WERI-Rb-1 (cell line): ENCODE measurements around the gene ANKRD12.

Source experiments
- DNase-seq: peaks from one replicate; pipeline ENCODE4 v3.0.0-alpha.2; 2020
- H3K27ac ChIP-seq: fragments of 250-450 bp; sonication (Bioruptor Pico); 2 replicates; pipeline ENCODE4 v1.5.1; 2020; ENCODE audit warnings: mild to moderate bottlenecking, moderate library complexity
- H3K27me3 ChIP-seq: fragments of 250-450 bp; sonication (Bioruptor Pico); 2 replicates; pipeline ENCODE4 v1.5.1; 2021; ENCODE audit warnings: mild to moderate bottlenecking, low read depth, moderate library complexity; ENCODE audit not compliant: insufficient read depth, severe bottlenecking
- H3K36me3 ChIP-seq: fragments of 250-450 bp; sonication (Bioruptor Pico); 2 replicates; pipeline ENCODE4 v1.5.1; 2020; ENCODE audit warnings: mild to moderate bottlenecking, moderate library complexity
- H3K4me3 ChIP-seq: 2 replicates; pipeline ENCODE4 v1.5.1; 2011; ENCODE audit warnings: low read depth, mild to moderate bottlenecking, control low read depth, low read length
- H3K9me3 ChIP-seq: fragments of 250-450 bp; sonication (Bioruptor Pico); 2 replicates; pipeline ENCODE4 v1.5.1; 2021; ENCODE audit warnings: mild to moderate bottlenecking, moderate library complexity; ENCODE audit not compliant: severe bottlenecking
- CTCF ChIP-seq: IDR thresholded peaks from 2 replicates; pipeline ENCODE4 v1.5.1; 2011; ENCODE audit warnings: low read depth, mild to moderate bottlenecking, control low read depth, inconsistent platforms, low read length

ANKRD12 gene

GRCh38 chr18:9133225-9133624 lies 3.4 kb upstream of the ANKRD12 start:
- peaks cover 52% of the 10 kb centered on the region for H3K36me3 ChIP-seq

DNA sequence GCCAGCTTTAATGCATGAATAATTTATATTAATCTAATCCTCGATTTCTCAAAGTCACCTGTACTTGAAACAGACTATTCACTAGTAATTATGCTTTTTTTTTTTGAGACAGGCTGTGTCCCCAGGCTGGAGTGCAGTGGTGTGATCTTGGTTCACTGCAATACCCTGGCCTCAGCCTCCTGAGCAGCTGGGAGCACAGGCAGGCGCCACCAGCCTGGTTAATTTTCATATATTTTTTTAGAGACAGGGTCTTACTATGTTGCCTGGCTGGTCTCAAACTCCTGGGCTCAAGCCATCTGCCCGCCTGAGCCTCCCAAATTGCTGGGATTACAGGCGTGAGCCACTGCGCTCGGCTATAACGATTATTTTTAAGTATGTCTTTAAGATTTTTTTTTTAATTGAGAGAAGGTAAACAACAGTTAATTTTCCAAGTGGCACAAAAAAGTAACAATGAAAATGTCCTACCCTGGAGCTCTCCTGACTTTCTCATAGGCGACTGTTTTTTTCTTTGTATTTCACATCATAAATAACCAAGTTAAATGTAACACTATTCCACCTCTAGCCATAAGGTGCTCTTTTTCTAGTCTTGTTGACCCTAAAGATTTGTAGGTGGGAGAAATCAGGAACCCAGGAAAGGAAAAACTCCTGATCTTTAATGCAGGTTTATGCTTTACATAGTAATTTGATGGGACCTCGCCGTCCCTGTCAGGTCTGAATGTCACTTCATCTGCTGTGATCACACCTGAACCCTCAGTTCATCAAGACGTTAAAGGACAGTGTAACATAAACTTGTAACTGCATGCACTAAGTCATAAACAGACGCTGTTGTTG lies 1.3 kb upstream of the ANKRD12 start:
- H3K36me3 ChIP-seq, result peaks cover 33% of the 10 kb centered on the region
- H3K4me3 ChIP-seq, result peak overlapping the region; percentile 81
- DNase-seq, result peak; percentile 66
- H3K27me3 ChIP-seq, result no peaks in the 10 kb centered on the region
- H3K27ac ChIP-seq, result peak overlapping the region; percentile 97
- TF ChIP-seq CTCF, result no peak
- H3K9me3 ChIP-seq, result no peaks in the 10 kb centered on the region

More at GRCh38 chr18:9133225-9133624, 3.4 kb upstream of the ANKRD12 start:
- peak overlapping the region; percentile 97 for H3K27ac ChIP-seq
- no peak for TF ChIP-seq CTCF
- no peak overlapping the region for H3K4me3 ChIP-seq
- no peak for DNase-seq
- no peaks in the 10 kb centered on the region for H3K27me3 ChIP-seq
- H3K9me3 ChIP-seq, result no peaks in the 10 kb centered on the region

GRCh38 chr18:9135912-9136314 lies 668 bp upstream of the ANKRD12 start:
- no peak for DNase-seq

DNA sequence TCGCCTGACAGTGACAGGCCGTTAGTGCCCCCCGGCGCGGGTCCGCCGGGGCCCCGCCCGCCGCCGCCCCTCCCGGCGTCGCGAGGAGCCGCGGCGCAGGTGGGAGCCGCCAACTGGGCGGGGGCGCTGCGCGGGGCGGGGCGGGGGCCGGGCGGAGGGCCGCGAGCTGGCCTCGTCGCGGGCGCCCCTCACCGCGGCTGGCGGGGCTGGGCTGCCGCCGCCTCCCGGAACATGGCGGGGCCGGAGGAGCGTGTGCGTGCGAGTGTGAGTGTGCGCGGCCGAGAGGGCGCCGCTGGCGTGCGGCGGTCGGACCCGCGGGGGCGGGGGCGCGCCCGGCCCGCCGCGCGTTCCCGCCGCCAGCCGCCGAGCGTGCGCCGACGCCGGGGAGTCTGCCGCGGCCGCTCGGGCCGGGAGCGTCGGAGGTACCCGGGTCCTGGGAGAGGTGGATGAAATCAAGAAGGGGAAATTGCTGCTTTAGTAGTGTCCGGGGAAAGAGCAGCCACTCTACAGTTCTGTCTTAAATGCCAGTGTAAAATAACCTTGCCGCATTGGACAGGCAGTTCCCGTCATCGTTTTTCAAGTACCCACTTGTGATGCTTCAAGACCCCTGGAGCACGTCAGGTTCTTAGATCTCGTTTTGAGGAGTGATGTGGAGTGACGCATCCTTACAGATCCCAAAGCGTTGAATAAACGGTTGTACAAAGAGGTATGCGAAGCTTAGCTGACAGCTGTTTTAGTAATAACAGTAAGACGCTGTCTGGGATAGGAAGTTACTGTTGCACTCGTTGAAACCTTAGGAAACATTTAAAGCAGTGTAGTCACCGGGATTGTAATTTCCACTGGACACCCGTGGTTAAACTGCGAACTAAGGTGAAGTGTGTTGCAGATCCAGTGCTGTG lies 836 bp downstream of the ANKRD12 start:
- Histone ChIP-seq H3K4me3 (peak overlapping the region; percentile 100), H3K36me3 (peaks cover 16% of the 10 kb centered on the region), H3K9me3 (no peaks in the 10 kb centered on the region), H3K27me3 (no peaks in the 10 kb centered on the region), H3K27ac (peak overlapping the region; percentile 97)
- DNase-seq, result peak; percentile 62
- no peak for TF ChIP-seq CTCF

More at GRCh38 chr18:9135912-9136314, 668 bp upstream of the ANKRD12 start:
- H3K27me3 ChIP-seq, result no peaks in the 10 kb centered on the region
- H3K9me3 ChIP-seq, result no peaks in the 10 kb centered on the region
- H3K4me3 ChIP-seq, result peak overlapping the region; percentile 81
- no peak for TF ChIP-seq CTCF
- peaks cover 27% of the 10 kb centered on the region for H3K36me3 ChIP-seq
- H3K27ac ChIP-seq, result peak overlapping the region; percentile 97

- H3K9me3 ChIP-seq, result no peaks in the 10 kb centered on the region
- no peak for DNase-seq
- peaks cover 7% of the 10 kb centered on the region for H3K36me3 ChIP-seq
- TF ChIP-seq CTCF, result no peak
- H3K27ac ChIP-seq, result peak overlapping the region; percentile 87
- H3K27me3 ChIP-seq, result no peaks in the 10 kb centered on the region
- peak overlapping the region; percentile 100 for H3K4me3 ChIP-seq
Measured at GRCh38 chr18:9139400-9140039, 2.9 kb downstream of the ANKRD12 start.
